NT2/D1 (cell line): ENCODE measurements around the gene SFSWAP.
"Not testable (repeated sequence)": the region's sequence is repeated elsewhere in the genome, so short reads cannot be mapped to it uniquely, and the experiment has no call there.

Experiments
- DNase-seq: peaks from one replicate; pipeline ENCODE4 v3.0.0-alpha.2; 2011; ENCODE audit warnings: low read depth, low spot score
- H3K27me3 ChIP-seq: 2 replicates; pipeline ENCODE4 v1.6.0; 2011; ENCODE audit warnings: mild to moderate bottlenecking; ENCODE audit not compliant: insufficient read length, insufficient read depth
- H3K36me3 ChIP-seq: 2 replicates; pipeline ENCODE4 v1.6.1; 2011; ENCODE audit warnings: mild to moderate bottlenecking, low read length, mixed read lengths; ENCODE audit not compliant: insufficient read depth, insufficient read length
- H3K4me1 ChIP-seq: 2 replicates; pipeline ENCODE4 v1.5.1; 2011; ENCODE audit not compliant: insufficient read depth, insufficient read length
- H3K4me3 ChIP-seq: 2 replicates; pipeline ENCODE4 v1.5.1; 2011; ENCODE audit warnings: low read depth; ENCODE audit not compliant: insufficient read length
- H3K9ac ChIP-seq: 2 replicates; pipeline ENCODE4 v1.6.0; 2011; ENCODE audit warnings: low read depth; ENCODE audit not compliant: insufficient read length
- H3K9me3 ChIP-seq: 2 replicates; pipeline ENCODE4 v1.5.1; 2011; ENCODE audit warnings: mild to moderate bottlenecking, low read length; ENCODE audit not compliant: insufficient read depth
- SUZ12 ChIP-seq: IDR thresholded peaks from 2 replicates; pipeline ENCODE4 v1.6.1; 2011; ENCODE audit not compliant: insufficient read length, insufficient read depth; ENCODE audit errors: extremely low read depth
- YY1 ChIP-seq: IDR thresholded peaks from 2 replicates; pipeline ENCODE4 v1.6.1; 2011; ENCODE audit not compliant: insufficient read length, insufficient read depth
- ZNF274 ChIP-seq: IDR thresholded peaks from 2 replicates; pipeline ENCODE4 v1.6.1; 2011; ENCODE audit warnings: mild to moderate bottlenecking, low read depth, low read length

The SFSWAP gene

DNA sequence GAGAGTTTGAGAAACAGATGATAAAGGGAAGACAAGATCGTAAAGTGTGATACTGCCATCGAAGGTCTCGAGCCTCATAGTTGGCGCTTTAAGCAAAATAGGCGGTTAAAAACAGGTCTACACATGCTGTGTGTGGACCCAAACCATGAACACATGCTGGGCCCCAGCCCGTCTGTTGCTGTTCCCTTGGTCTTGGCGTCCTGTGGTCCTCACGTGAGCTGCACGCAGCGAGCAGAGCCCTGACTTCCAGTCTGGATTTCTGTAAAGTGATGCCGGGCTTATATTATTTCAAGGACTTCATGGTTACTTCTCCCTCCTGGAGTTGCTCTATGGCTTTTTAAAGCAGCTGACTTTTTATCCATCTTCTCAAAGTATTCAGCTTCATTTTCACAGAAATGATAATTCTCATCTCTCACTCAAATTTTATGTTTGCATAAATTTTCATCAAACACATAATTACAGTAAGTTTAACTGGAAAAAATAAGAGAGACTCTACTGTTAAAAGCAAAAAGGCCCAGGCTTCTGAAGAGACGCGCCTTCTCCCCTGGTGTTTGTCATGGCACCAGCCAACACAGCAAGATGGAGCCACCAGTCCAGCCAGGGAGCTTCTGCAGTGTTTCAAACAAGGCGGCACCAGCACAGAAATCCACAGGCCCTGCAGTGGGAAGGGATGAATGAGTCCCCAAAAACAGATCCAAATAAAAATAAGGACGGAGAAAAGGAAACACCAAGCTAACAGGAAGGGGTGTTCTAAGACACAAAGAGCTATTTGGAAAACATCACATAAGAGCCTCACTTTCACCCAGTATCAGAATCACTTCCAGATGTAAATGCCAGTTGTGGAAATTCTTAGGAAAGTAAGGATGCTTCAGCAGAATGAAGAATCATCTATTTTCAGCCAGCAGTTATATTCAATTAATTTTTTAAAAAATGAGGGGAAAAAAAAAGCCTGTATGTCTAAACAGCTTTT is 24.9 kb downstream of the SFSWAP start:
- TF ChIP-seq ZNF274 (no peak), YY1 (no peak), SUZ12 (no peak)
- peaks cover 5% of the 10 kb centered on the region for H3K4me1 ChIP-seq
- H3K36me3 ChIP-seq: peaks cover 77% of the 10 kb centered on the region
- H3K4me3 ChIP-seq: no peak overlapping the region
- DNase-seq: no peak
- no peaks in the 10 kb centered on the region for H3K9me3 ChIP-seq
- H3K9ac ChIP-seq: no peak overlapping the region
- H3K27me3 ChIP-seq: no peaks in the 10 kb centered on the region

DNA sequence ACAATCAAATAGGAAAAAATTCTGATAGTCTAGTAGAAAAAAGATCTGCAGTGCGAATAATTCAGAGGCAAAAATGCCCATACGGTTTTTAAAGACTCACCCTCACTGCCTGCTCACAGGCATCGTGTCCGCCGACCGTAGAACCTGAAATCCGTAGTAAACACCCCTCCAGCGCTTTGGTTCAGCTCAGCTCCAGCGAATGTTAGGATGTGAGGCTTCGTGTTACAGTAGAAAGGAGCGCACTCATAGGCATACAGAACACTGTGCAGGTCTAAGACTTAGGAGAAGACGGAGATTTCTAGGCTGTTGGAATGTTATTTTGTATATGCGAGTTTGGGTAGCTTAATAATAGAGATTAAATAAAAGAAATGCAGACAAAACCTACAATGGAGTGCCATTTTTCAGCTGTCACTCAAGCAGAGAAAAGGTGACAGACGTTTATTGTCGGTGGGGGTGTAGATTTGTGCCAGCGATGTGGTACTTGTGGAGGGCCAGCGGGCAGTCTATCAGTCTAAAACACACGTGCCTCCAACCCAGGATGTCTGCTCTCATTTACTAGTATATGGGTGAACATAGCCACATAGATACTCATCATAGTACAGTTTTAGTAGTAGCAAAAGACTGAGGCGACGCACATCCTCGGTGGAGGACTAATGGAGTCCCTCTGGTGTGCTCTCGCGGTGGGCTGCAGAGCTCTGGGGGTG is 25.7 kb downstream of the SFSWAP start:
- peaks cover 76% of the 10 kb centered on the region for H3K36me3 ChIP-seq
- peaks cover 3% of the 10 kb centered on the region; the same call in 1 of the 2 replicates for H3K9me3 ChIP-seq
- H3K9ac ChIP-seq: no peak overlapping the region
- no peaks in the 10 kb centered on the region for H3K27me3 ChIP-seq
- no peak overlapping the region for H3K4me3 ChIP-seq
- TF ChIP-seq YY1: no peak
- no peak for TF ChIP-seq SUZ12
- peaks cover 5% of the 10 kb centered on the region for H3K4me1 ChIP-seq
- DNase-seq: no peak

DNA sequence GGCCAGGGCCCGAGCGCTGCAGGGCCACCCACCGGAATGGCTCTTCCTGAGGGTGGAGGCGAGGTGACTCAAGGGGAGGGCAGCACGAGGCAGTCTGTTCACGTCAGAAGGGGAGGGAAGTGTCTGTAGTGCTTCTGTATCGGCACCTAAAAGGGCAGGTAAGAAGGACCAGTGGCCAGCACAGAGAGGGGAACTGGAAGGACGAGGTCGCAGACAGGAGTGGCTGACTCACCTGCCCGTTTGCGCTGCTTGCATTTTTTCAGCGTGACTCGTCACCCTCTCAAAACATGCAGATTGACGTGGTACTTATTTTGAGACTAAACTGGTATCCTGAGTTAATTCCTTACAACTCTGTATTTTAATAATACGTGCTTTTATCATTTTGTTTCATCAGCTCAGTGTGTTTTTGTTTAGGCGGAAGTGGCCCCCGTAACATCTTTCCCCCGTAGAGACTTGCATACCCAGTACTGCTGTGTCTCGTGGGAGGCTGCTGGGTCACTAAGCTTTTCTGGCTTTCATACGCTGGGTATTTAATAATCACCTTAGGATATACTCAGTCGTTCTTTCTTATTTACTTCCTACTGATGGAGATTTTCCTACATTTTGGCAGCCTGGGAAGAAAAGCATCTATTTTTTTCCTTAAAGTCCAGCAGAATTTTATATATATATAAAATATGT is 26.4 kb downstream of the SFSWAP start:
- H3K9ac ChIP-seq: no peak overlapping the region
- peaks cover 5% of the 10 kb centered on the region for H3K4me1 ChIP-seq

DNA sequence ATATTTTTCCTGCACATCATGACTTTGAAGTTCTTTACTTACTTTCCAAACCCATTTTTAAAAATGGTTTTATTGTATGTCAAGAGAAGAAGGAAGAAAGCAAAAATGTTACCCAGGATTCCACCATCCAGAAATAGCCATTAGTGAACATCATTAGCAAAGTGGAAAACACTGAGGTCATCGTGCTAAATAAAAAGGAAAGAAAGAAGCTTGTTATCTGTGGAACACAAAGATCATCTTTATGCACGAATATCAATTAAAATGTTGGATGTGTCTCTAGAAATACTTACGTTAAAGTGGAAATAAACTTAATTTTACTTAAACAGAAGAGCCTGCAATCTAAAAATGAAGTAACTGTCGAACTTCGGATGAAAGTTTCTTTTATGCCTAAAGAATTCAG is 27.3 kb downstream of the SFSWAP start:
- peaks cover 5% of the 10 kb centered on the region for H3K4me1 ChIP-seq
- no peaks in the 10 kb centered on the region for H3K27me3 ChIP-seq
- peaks cover 19% of the 10 kb centered on the region for H3K9me3 ChIP-seq
- H3K9ac ChIP-seq: no peak overlapping the region
- TF ChIP-seq ZNF274 (no peak), YY1 (no peak), SUZ12 (no peak)
- no peak for DNase-seq
- peaks cover 79% of the 10 kb centered on the region for H3K36me3 ChIP-seq
- no peak overlapping the region for H3K4me3 ChIP-seq

More for the DNA sequence above, 26.4 kb downstream of the SFSWAP start:
- peaks cover 79% of the 10 kb centered on the region for H3K36me3 ChIP-seq
- DNase-seq: no peak
- H3K27me3 ChIP-seq: no peaks in the 10 kb centered on the region
- H3K4me3 ChIP-seq: no peak overlapping the region
- H3K9me3 ChIP-seq: peaks cover 10% of the 10 kb centered on the region; the same call in 1 of the 2 replicates
- TF ChIP-seq ZNF274 (no peak), YY1 (no peak), SUZ12 (no peak)

DNA sequence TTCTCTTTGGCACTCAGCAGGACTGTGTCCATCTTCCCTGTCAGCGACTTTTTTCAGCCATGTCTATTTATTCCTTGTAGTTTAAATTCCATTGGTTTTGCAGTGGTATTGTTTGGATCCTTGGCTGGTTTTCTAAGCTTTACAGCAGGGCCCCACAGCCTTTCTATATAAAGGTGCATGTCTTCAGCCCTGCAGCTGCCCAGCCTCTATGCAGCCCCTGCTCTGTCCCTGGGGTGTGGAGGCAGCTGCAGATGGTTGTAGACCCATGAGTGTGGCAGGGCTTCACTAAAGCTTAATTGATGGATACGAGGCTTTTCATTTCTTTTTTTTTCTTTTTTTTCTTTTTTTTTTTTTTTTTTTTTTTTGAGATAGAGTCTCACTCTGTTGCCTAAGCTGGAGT is 29.7 kb downstream of the SFSWAP start:
- Histone ChIP-seq H3K27me3 (no peaks in the 10 kb centered on the region), H3K9me3 (peaks cover 33% of the 10 kb centered on the region), H3K36me3 (peaks cover 76% of the 10 kb centered on the region), H3K4me3 (no peak overlapping the region), H3K9ac (no peak overlapping the region), H3K4me1 (peaks cover 5% of the 10 kb centered on the region)
- TF ChIP-seq SUZ12: no peak
- TF ChIP-seq YY1: no peak
- no peak for TF ChIP-seq ZNF274
- no peak for DNase-seq

DNA sequence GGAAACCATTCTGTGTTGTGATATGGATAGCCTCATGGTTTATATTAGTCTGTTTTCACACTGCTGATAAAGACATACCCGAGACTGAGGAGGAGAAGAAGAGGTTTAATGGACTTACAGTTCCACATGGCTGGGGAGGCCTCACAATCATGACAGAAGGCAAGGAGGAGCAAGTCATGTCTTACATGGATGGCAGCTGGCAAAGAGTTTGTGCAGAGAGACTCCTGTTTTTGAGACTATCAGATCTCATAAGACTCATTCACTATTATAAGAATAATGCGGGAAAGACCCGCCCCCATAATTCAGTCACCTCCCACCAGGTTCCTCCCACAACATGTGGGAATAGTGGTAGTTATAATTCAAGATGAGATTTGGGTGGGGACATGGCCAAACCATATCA is 31.9 kb downstream of the SFSWAP start:
- not testable (repeated sequence) for H3K9ac ChIP-seq, DNase-seq, H3K4me1 ChIP-seq, H3K27me3 ChIP-seq, H3K4me3 ChIP-seq
- Histone ChIP-seq H3K9me3 (peaks cover 33% of the 10 kb centered on the region), H3K36me3 (peaks cover 87% of the 10 kb centered on the region)

DNA sequence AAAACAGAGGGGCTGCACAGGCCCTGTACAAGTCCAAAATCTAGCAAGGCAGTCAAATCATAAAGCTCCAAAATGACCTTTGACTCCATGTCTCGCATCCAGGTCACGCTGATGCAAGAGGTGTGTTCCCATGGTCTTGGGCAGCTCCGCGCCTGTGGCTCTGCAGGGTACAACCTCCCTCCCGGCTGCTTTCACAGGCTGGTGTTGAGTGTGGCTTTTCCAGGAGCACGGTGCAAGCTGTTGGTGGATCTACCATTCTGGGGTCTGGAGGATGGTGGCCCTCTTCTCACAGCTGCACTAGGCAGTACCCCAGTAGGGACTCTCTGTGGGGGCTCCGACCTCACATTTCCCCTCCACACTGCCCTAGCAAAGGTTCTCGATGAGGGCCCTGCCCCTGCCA is 32.5 kb downstream of the SFSWAP start:
- H3K27me3 ChIP-seq, H3K9ac ChIP-seq, DNase-seq, H3K4me1 ChIP-seq, H3K4me3 ChIP-seq: not testable (repeated sequence)
- peaks cover 86% of the 10 kb centered on the region for H3K36me3 ChIP-seq
- peaks cover 33% of the 10 kb centered on the region for H3K9me3 ChIP-seq

DNA sequence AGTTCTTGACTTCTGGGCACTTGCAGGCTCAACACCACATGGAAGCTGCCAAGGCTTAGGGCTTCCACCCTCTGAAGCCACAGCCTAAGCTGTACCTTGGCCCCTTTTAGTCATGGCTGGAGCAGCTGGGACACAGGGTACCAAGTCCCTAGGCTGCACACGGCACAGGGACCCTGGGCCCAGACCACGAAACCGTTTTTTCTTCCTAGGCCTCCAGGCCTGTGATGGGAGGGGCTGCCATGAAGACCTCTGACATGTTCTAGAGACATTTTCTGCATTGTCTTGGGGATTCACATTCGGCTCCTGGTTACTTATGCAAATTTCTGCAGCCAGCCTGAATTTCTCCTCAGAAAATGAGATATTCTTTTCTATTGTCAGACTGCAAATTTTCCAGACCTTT is 33.0 kb downstream of the SFSWAP start:
- not testable (repeated sequence) for DNase-seq, H3K9ac ChIP-seq, H3K4me1 ChIP-seq, H3K4me3 ChIP-seq, H3K27me3 ChIP-seq
- peaks cover 33% of the 10 kb centered on the region for H3K9me3 ChIP-seq
- peaks cover 86% of the 10 kb centered on the region for H3K36me3 ChIP-seq

DNA sequence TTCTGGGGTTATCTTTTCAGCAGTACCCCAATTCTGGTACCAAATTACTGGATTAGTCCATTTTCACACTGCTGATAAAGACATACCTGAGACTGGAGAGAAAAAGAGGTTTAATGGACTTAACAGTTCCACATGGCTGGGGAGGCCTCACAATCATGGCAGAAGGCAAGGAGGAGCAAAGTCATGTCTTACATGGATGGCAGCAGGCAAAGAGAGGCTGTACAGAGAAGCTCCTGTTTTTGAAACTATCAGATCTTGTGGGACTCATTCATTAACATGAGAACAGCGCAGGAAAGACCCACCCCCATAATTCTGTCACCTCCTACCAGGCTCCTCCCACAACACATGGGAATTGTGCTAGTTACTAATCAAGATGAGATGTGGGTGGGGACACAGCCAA is 33.8 kb downstream of the SFSWAP start:
- not testable (repeated sequence) for DNase-seq, H3K4me1 ChIP-seq, H3K27me3 ChIP-seq, H3K4me3 ChIP-seq, H3K9ac ChIP-seq
- peaks cover 89% of the 10 kb centered on the region for H3K36me3 ChIP-seq
- peaks cover 33% of the 10 kb centered on the region for H3K9me3 ChIP-seq
